PC-9 (cell line): Measurements from ENCODE around the gene TRIML2.

ENCODE experiments used
- CTCF ChIP-seq: fragments of 200-600 bp; sonication (generic); conservative IDR thresholded peaks from 2 replicates; pipeline ENCODE4 v1.6.1; 2017; ENCODE audit warnings: mixed run types, antibody characterized with exemption, mild to moderate bottlenecking, moderate library complexity
- EZH2 ChIP-seq: fragments of 200-600 bp; sonication (generic); IDR thresholded peaks from 2 replicates; pipeline ENCODE4 v1.8.0; 2017; ENCODE audit warnings: antibody characterized with exemption, low read depth

GRCh38 chr4:188106454-188106853 is 2.9 kb downstream of the TRIML2 start:
- TF ChIP-seq CTCF (no peak), EZH2 (no peak)
